RWPE1 (cell line): ENCODE results near the gene LITAFD.

Source experiments
- CTCF ChIA-PET: fragments of 350-600 bp; sonication (Branson Sonifier 250); formaldehyde crosslinking; extraction: SDS; loops from one replicate; lab custom pipeline; 2021; lab: Yijun Ruan, JAX
- POLR2A ChIA-PET: fragments of 400-600 bp; formaldehyde crosslinking; extraction: SDS; loops from one replicate; lab custom pipeline; 2020; ENCODE audit warnings: antibody characterized with exemption; ENCODE audit not compliant: low non-redundant PET; lab: Yijun Ruan, JAX
- DNase-seq: peaks from one replicate; pipeline ENCODE4 v3.0.0; 2012; ENCODE audit warnings: low spot score
- H3K27ac ChIP-seq: fragments of 450-650 bp; 2 replicates; pipeline ENCODE4 v1.5.1; 2017
- CTCF ChIP-seq: fragments of 450-650 bp; conservative IDR thresholded peaks from 2 replicates; pipeline ENCODE4 v1.5.1; 2017; ENCODE audit warnings: low read depth, mild to moderate bottlenecking

LITAFD gene

GRCh38 chr16:8882725-8883377 is 700 bp downstream of the LITAFD start:
- no peak overlapping the region for H3K27ac ChIP-seq
- no peak for TF ChIP-seq CTCF
- no peak for DNase-seq
- POLR2A ChIA-PET, result no interaction called here
- CTCF ChIA-PET, result no interaction called here

- POLR2A ChIA-PET, result no interaction called here
- peak overlapping the region; percentile 67 for H3K27ac ChIP-seq
Measured at GRCh38 chr16:8885674-8886592, 3.8 kb downstream of the LITAFD start.

GRCh38 chr16:8886593-8887430 is 4.7 kb downstream of the LITAFD start:
- peak overlapping the region; percentile 67 for H3K27ac ChIP-seq
- no peak for DNase-seq
- CTCF ChIA-PET, result no interaction called here
- TF ChIP-seq CTCF, result no peak
- POLR2A ChIA-PET, result no interaction called here

More at GRCh38 chr16:8885674-8886592, 3.8 kb downstream of the LITAFD start:
- no peak for DNase-seq
- TF ChIP-seq CTCF, result no peak
- CTCF ChIA-PET, result interaction anchor here (0.8 kb wide), 1 partner anchor 39 kb away, joined by 3 read pairs; no protein-coding TSS in a partner anchor

- peak overlapping the region; percentile 11; the same call in 1 of the 2 replicates for H3K27ac ChIP-seq
- TF ChIP-seq CTCF, result no peak
- POLR2A ChIA-PET, result no interaction called here
- no peak for DNase-seq
- CTCF ChIA-PET, result no interaction called here
Measured at GRCh38 chr16:8887431-8887765, 5.2 kb downstream of the LITAFD start.

GRCh38 chr16:8887952-8888560 is 5.9 kb downstream of the LITAFD start:
- ChIA-PET CTCF (interaction anchor here (1.2 kb wide), 1 partner anchor 8 kb away, joined by 8 read pairs; no protein-coding TSS in a partner anchor), POLR2A (no interaction called here)
- H3K27ac ChIP-seq, result peak overlapping the region; percentile 11; the same call in 1 of the 2 replicates
- TF ChIP-seq CTCF, result no peak
- no peak for DNase-seq
